DND-41 (cell line): ENCODE measurements around the gene ATP2B3.

ENCODE experiments used
- CTCF ChIP-seq: IDR thresholded peaks from 2 replicates; pipeline ENCODE4 v1.5.1; 2012; ENCODE audit warnings: borderline replicate concordance, low read length, moderate library complexity, mild to moderate bottlenecking; ENCODE audit not compliant: poor library complexity, severe bottlenecking; ENCODE audit errors: extremely low read depth
- EZH2 ChIP-seq: IDR thresholded peaks from 3 replicates; pipeline ENCODE4 v1.6.1; 2012; ENCODE audit warnings: borderline replicate concordance, low read depth, mild to moderate bottlenecking, moderate library complexity, low read length, inconsistent platforms; ENCODE audit not compliant: severe bottlenecking

DNA sequence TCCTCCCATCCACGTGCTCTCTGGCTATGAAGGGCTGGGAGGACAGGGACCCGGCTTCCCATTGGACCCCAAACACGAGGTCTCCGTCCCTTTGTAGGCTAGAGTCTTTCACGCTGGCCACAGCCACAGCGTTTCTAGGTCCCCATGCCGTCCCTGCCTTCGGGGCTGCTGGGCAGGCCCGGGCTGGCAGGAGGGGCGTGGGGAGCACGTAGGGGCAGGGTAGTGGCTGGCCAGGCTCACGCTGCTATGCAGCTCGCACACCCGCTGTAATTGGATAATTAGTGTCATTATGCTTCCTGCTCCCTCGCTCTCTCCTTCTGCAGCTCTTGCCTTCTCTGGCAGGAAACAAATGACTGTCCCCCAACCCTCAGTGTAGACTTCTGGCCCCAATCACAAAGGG, 9.8 kb downstream of the ATP2B3 start:
- TF ChIP-seq CTCF (no peak), EZH2 (no peak)
